ENCODE data around the gene HK3. TPM values are rescaled to one million over a fixed set of nuclear protein-coding genes. Genes with fewer than 3 reads are reported as not detected.

Gene HK3
- total RNA-seq, 1 donor from 2014 or later, result not detected

GRCh38 chr5:176849611-176850227, 49.4 kb downstream of the HK3 start:
- H3K9ac ChIP-seq, result no peak overlapping the region
- H4K20me1 ChIP-seq (ENCODE audit: low read depth), result no peaks in the 10 kb centered on the region
- H3K4me1 Mint-ChIP-seq, result peaks cover 31% of the 10 kb centered on the region
- H3K27me3 Mint-ChIP-seq (ENCODE audit: insufficient read depth, low read depth), result peaks cover 16% of the 10 kb centered on the region
- H2AFZ ChIP-seq (replicated peaks), result no peak overlapping the region
- H3K9me3 Mint-ChIP-seq, result no peaks in the 10 kb centered on the region
- no peak overlapping the region for H3K27ac ChIP-seq
- no peak for DNase-seq (ENCODE audit: low spot score)
- H3K79me2 ChIP-seq (ENCODE audit: low read depth), result no peaks in the 10 kb centered on the region
- peaks cover 18% of the 10 kb centered on the region for H3K4me1 ChIP-seq
- H3K4me2 ChIP-seq, result no peak overlapping the region
- H3K27me3 ChIP-seq, result no peaks in the 10 kb centered on the region
- no peaks in the 10 kb centered on the region for H3K36me3 Mint-ChIP-seq
- no peak overlapping the region for H3K27ac Mint-ChIP-seq
- no peaks in the 10 kb centered on the region for H3K9me3 ChIP-seq (ENCODE audit: low read depth)
- no peak overlapping the region for H3K4me3 Mint-ChIP-seq
- TF ChIP-seq EZH2 (IDR thresholded peaks at IDR 0.05) (no peak), EZH2phosphoT487 (IDR thresholded peaks at IDR 0.05) (no peak), CTCF (IDR thresholded peaks at IDR 0.05) (no peak)
- H3F3A ChIP-seq (ENCODE audit: low read depth), result no peaks in the 10 kb centered on the region
- H3K36me3 ChIP-seq, result no peaks in the 10 kb centered on the region
- no peak overlapping the region for H3K4me3 ChIP-seq

GRCh38 chr5:176848651-176849050, 50.5 kb downstream of the HK3 start:
- Histone ChIP-seq H2AFZ (replicated peaks) (no peak overlapping the region), H3K27ac (no peak overlapping the region), H3K9ac (no peak overlapping the region), H3K36me3 (no peaks in the 10 kb centered on the region), H3K27me3 (no peaks in the 10 kb centered on the region), H3K9me3 (ENCODE audit: low read depth) (no peaks in the 10 kb centered on the region), H3K79me2 (ENCODE audit: low read depth) (no peaks in the 10 kb centered on the region), H3K4me2 (no peak overlapping the region), H3F3A (ENCODE audit: low read depth) (no peaks in the 10 kb centered on the region), H3K4me1 (peaks cover 28% of the 10 kb centered on the region), H3K4me3 (no peak overlapping the region), H4K20me1 (ENCODE audit: low read depth) (no peaks in the 10 kb centered on the region)
- peaks cover 16% of the 10 kb centered on the region for H3K27me3 Mint-ChIP-seq (ENCODE audit: insufficient read depth, low read depth)
- H3K27ac Mint-ChIP-seq, result no peak overlapping the region
- H3K36me3 Mint-ChIP-seq, result no peaks in the 10 kb centered on the region
- peaks cover 25% of the 10 kb centered on the region for H3K4me1 Mint-ChIP-seq
- TF ChIP-seq EZH2 (IDR thresholded peaks at IDR 0.05) (no peak), CTCF (IDR thresholded peaks at IDR 0.05) (no peak), EZH2phosphoT487 (IDR thresholded peaks at IDR 0.05) (no peak)
- H3K9me3 Mint-ChIP-seq, result no peaks in the 10 kb centered on the region
- H3K4me3 Mint-ChIP-seq, result no peak overlapping the region
- DNase-seq (ENCODE audit: low spot score), result no peak

GRCh38 chr5:176847726-176848290, 51.3 kb downstream of the HK3 start:
- Histone ChIP-seq H3K4me3 (no peak overlapping the region), H3K36me3 (no peaks in the 10 kb centered on the region), H3K4me1 (peaks cover 23% of the 10 kb centered on the region), H3K27me3 (no peaks in the 10 kb centered on the region), H3K27ac (no peak overlapping the region), H4K20me1 (ENCODE audit: low read depth) (no peaks in the 10 kb centered on the region), H3K4me2 (no peak overlapping the region), H3K79me2 (ENCODE audit: low read depth) (no peaks in the 10 kb centered on the region), H3F3A (ENCODE audit: low read depth) (no peaks in the 10 kb centered on the region), H3K9me3 (ENCODE audit: low read depth) (no peaks in the 10 kb centered on the region), H3K9ac (no peak overlapping the region), H2AFZ (replicated peaks) (no peak overlapping the region)
- Mint-ChIP-seq H3K36me3 (no peaks in the 10 kb centered on the region), H3K4me1 (peaks cover 22% of the 10 kb centered on the region), H3K9me3 (no peaks in the 10 kb centered on the region), H3K4me3 (no peak overlapping the region), H3K27ac (peak overlapping the region; percentile 46), H3K27me3 (ENCODE audit: insufficient read depth, low read depth) (peaks cover 16% of the 10 kb centered on the region)
- TF ChIP-seq CTCF (IDR thresholded peaks at IDR 0.05), result no peak
- no peak for TF ChIP-seq EZH2 (IDR thresholded peaks at IDR 0.05)
- TF ChIP-seq EZH2phosphoT487 (IDR thresholded peaks at IDR 0.05), result no peak
- DNase-seq (ENCODE audit: low spot score), result no peak

Measured in neural progenitor cell (in vitro differentiated cells).